Measurements from ENCODE around the gene TRAPPC3L. TPM values are rescaled to one million over a fixed set of nuclear protein-coding genes. Genes with fewer than 3 reads are reported as not detected.

TRAPPC3L gene
- total RNA-seq, 1 donor from 2014 or later, result not detected

DNA sequence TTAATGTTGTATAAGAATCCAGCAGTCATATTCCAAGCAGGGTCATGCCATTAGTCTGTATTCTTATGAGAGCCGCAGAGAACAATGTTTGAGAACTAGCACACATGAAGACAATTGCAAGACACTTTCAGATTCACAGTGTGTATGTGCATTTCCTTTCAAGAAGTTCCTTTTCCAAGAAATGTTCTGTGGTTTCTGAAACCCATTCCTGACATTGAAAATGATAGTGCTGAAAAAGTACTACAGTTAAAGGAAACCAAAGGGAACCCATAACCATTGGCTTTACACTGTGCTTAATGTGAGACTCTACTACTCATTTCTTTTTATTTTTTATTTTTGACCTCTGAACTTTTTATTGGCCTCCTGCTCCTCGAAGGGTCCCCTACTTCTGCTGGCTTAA is 88.6 kb downstream of the TRAPPC3L start:
- H3K36me3 Mint-ChIP-seq (ENCODE audit: insufficient read depth), result no peaks in the 10 kb centered on the region
- H3K27me3 Mint-ChIP-seq, result peaks cover 33% of the 10 kb centered on the region
- TF ChIP-seq, protein P1, sequence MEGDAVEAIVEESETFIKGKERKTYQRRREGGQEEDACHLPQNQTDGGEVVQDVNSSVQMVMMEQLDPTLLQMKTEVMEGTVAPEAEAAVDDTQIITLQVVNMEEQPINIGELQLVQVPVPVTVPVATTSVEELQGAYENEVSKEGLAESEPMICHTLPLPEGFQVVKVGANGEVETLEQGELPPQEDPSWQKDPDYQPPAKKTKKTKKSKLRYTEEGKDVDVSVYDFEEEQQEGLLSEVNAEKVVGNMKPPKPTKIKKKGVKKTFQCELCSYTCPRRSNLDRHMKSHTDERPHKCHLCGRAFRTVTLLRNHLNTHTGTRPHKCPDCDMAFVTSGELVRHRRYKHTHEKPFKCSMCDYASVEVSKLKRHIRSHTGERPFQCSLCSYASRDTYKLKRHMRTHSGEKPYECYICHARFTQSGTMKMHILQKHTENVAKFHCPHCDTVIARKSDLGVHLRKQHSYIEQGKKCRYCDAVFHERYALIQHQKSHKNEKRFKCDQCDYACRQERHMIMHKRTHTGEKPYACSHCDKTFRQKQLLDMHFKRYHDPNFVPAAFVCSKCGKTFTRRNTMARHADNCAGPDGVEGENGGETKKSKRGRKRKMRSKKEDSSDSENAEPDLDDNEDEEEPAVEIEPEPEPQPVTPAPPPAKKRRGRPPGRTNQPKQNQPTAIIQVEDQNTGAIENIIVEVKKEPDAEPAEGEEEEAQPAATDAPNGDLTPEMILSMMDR (IDR thresholded peaks at IDR 0.05; ENCODE audit: unreplicated experiment), result no peak
- H3K4me1 Mint-ChIP-seq (ENCODE audit: low read depth), result no peaks in the 10 kb centered on the region
- no peak overlapping the region for H3K4me3 Mint-ChIP-seq (ENCODE audit: low read depth)
- H3K9me3 Mint-ChIP-seq (ENCODE audit: low read depth), result no peaks in the 10 kb centered on the region
- DNase-seq (ENCODE audit: low spot score, unreplicated experiment), result no peak
- no peak overlapping the region for H3K27ac Mint-ChIP-seq

DNA sequence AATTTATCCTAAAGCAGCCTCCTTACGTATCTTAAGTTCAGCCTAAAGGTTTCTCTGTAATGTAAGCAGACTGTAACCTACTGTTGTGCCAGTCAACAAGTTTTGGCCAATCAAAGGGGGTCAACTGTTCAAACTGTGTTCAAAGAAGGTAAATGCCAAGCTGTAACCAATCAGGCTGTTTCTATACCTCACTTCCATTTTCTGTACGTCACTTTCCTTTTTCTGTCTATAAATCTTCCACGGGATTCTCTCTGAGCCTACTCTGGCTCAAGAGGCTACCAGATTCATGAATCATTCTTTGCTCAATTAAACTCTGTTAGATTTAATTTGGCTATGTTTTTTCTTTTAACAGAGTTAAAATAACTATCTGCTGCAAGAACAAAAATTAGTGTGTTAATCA is 89.4 kb downstream of the TRAPPC3L start:
- Mint-ChIP-seq H3K36me3 (ENCODE audit: insufficient read depth) (no peaks in the 10 kb centered on the region), H3K4me1 (ENCODE audit: low read depth) (peaks cover 4% of the 10 kb centered on the region), H3K4me3 (ENCODE audit: low read depth) (no peak overlapping the region), H3K9me3 (ENCODE audit: low read depth) (no peaks in the 10 kb centered on the region), H3K27me3 (peaks cover 25% of the 10 kb centered on the region), H3K27ac (no peak overlapping the region)
- TF ChIP-seq, protein P1 (IDR thresholded peaks at IDR 0.05; ENCODE audit: unreplicated experiment), result no peak
- no peak for DNase-seq (ENCODE audit: low spot score, unreplicated experiment)

DNA sequence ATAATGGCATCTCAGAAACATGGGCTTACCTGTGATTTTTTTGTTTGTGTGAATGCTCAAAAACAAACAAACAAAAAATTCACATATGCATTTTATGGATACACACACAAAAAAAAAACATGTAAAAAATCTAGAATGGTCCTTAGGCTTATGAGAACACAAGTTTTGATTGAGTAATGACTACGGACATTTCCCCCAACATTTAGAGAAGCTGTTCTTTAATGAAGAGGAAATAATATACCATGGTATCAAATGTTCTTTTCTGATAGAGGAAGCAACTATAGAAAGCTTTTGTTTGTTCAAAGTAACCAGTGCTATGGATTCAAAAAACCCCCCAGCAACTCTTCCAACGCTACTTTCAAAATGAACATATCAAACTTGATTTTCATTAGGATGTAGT is 93.0 kb downstream of the TRAPPC3L start:
- no peak overlapping the region for H3K27ac Mint-ChIP-seq
- no peak overlapping the region for H3K4me3 Mint-ChIP-seq (ENCODE audit: low read depth)

GRCh38 chr6:116451916-116452315 is 93.6 kb downstream of the TRAPPC3L start:
- Mint-ChIP-seq H3K4me3 (ENCODE audit: low read depth) (no peak overlapping the region), H3K27me3 (no peaks in the 10 kb centered on the region), H3K9me3 (ENCODE audit: low read depth) (no peaks in the 10 kb centered on the region), H3K4me1 (ENCODE audit: low read depth) (peaks cover 6% of the 10 kb centered on the region), H3K36me3 (ENCODE audit: insufficient read depth) (no peaks in the 10 kb centered on the region), H3K27ac (no peak overlapping the region)
- DNase-seq (ENCODE audit: low spot score, unreplicated experiment), result no peak
- TF ChIP-seq, protein P1 (IDR thresholded peaks at IDR 0.05; ENCODE audit: unreplicated experiment), result no peak

More for the DNA sequence above, 93.0 kb downstream of the TRAPPC3L start:
- Mint-ChIP-seq H3K4me1 (ENCODE audit: low read depth) (peaks cover 6% of the 10 kb centered on the region), H3K27me3 (no peaks in the 10 kb centered on the region), H3K9me3 (ENCODE audit: low read depth) (no peaks in the 10 kb centered on the region), H3K36me3 (ENCODE audit: insufficient read depth) (no peaks in the 10 kb centered on the region)
- DNase-seq (ENCODE audit: low spot score, unreplicated experiment), result no peak
- TF ChIP-seq, protein P1 (IDR thresholded peaks at IDR 0.05; ENCODE audit: unreplicated experiment), result no peak

- no peak for DNase-seq (ENCODE audit: low spot score, unreplicated experiment)
- H3K27ac Mint-ChIP-seq, result no peak overlapping the region
- no peak overlapping the region for H3K4me3 Mint-ChIP-seq (ENCODE audit: low read depth)
- H3K9me3 Mint-ChIP-seq (ENCODE audit: low read depth), result no peaks in the 10 kb centered on the region
- no peaks in the 10 kb centered on the region for H3K36me3 Mint-ChIP-seq (ENCODE audit: insufficient read depth)
- H3K27me3 Mint-ChIP-seq, result no peaks in the 10 kb centered on the region
- H3K4me1 Mint-ChIP-seq (ENCODE audit: low read depth), result peaks cover 6% of the 10 kb centered on the region
- TF ChIP-seq, protein P1 (IDR thresholded peaks at IDR 0.05; ENCODE audit: unreplicated experiment), result no peak
These were observed 94.4 kb downstream of the TRAPPC3L start for GRCh38 chr6:116450769-116451740.

All from progenitor cell of endocrine pancreas (in vitro differentiated cells).